Lung (tissue), 12 donors: Measurements from ENCODE around the gene NCOR1. TPM values are rescaled to one million over a fixed set of nuclear protein-coding genes. Genes with fewer than 3 reads are reported as not detected.
"Not testable (repeated sequence)": the region's sequence is repeated elsewhere in the genome, so short reads cannot be mapped to it uniquely, and the experiment has no call there.

Source experiments
- ATAC-seq: fragments of 200-7000 bp; cut with Tn5 transposase; one replicate; pipeline ENCODE4 v1.9.1; 2020; ENCODE audit warnings: moderate number of reproducible peaks; ENCODE audit not compliant: insufficient read depth, low FRiP score
- DNase-seq, 3 donors: peaks; one replicate each; pipeline ENCODE4 v3.0.0-alpha.2; 2013 to 2017
- H3K27ac ChIP-seq, 2 donors: one replicate each; pipeline ENCODE4 v1.5.1; 2013; ENCODE audit warnings: mild to moderate bottlenecking in 2 of 2, moderate library complexity in 2 of 2, control low read depth in 1 of 2, inconsistent platforms in 1 of 2, low read depth in 1 of 2, low read length in 1 of 2
- H3K27me3 ChIP-seq, 3 donors: one replicate each; pipeline ENCODE4 v1.5.1; 2013; ENCODE audit warnings: low read length in 2 of 3; ENCODE audit not compliant: control insufficient read depth in 3 of 3, insufficient read depth in 3 of 3
- H3K36me3 ChIP-seq, 4 donors: one replicate each; pipeline ENCODE4 v1.5.1; 2013; ENCODE audit warnings: low read length in 4 of 4, mild to moderate bottlenecking in 1 of 4, moderate library complexity in 1 of 4; ENCODE audit not compliant: control insufficient read depth in 4 of 4, insufficient read depth in 4 of 4
- H3K4me1 ChIP-seq, 5 donors: one replicate each; pipeline ENCODE4 v1.5.1; 2013; ENCODE audit warnings: low read length in 5 of 5, mild to moderate bottlenecking in 2 of 5, moderate library complexity in 1 of 5; ENCODE audit not compliant: control insufficient read depth in 5 of 5, insufficient read depth in 5 of 5
- H3K4me3 ChIP-seq: one replicate; pipeline ENCODE4 v1.5.1; 2013; ENCODE audit warnings: mild to moderate bottlenecking, control low read depth, moderate library complexity
- H3K9ac ChIP-seq, 2 donors: one replicate each; pipeline ENCODE4 v1.5.1; 2013; ENCODE audit warnings: low read length in 2 of 2, control low read depth in 1 of 2; ENCODE audit not compliant: insufficient read depth in 1 of 2
- H3K9me3 ChIP-seq, 4 donors: one replicate each; pipeline ENCODE4 v1.5.1; 2013; ENCODE audit warnings: low read length in 3 of 4, mild to moderate bottlenecking in 1 of 4, moderate library complexity in 1 of 4; ENCODE audit not compliant: control insufficient read depth in 4 of 4, insufficient read depth in 3 of 4
- WGBS, 2 donors: extraction: QIAGEN DNeasy Blood & Tissue Kit; methylation state at CpG; one replicate each; pipeline ENCODE4 v1.1.7; 2013; 5-methylcytosine and 5-hydroxymethylcytosine counted together
- polyA plus RNA-seq, 2 donors: library from polyadenylated mRNA; stranded (reverse); fragments of 200-250 nt; gene quantifications; one replicate each; pipeline ENCODE4 v1.2.1, GENCODE V29; 2013
- total RNA-seq, 2 donors: library from RNA; depleted of rRNA in 1 of 2; stranded (reverse); fragments of >200 nt in 1 of 2; gene quantifications; one replicate each; pipeline ENCODE4 v1.2.1, GENCODE V29; 2014 to 2021
- TF ChIP-seq, protein P1 (sequence below): IDR thresholded peaks from 2 replicates; pipeline ENCODE4 v1.5.1; 2012; ENCODE audit warnings: mild to moderate bottlenecking; ENCODE audit errors: control extremely low read depth, extremely low read depth
- donor health status: control.
- donor health status: control.
- donor health status: Bipolar disorder and iron deficiency.
- donor health status: healthy.
- donor health status: DM: yes; HTN: yes; CAD: no.

Gene NCOR1
- total and polyA plus RNA-seq, 4 donors, result 31.9 to 201 (median 80.3) TPM

DNA sequence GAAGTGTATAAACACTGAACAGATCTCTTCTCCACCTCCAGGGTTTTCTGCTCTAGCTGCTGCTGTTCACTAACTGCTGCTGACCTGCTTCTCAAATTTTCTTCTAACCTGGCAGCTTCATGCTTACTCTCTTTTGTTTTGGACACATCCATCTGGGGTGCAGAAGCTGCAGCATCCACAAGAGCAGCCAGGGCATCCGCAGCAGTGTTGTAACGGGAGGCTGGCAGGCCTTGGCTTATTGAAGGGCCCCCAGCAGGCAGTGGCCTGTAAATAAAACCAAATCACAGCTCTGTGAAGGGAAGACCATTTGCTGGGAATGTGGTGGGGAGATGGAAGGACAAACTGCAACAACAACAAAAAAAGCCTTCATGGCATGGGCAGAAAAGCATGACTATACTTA, 153.7 kb downstream of the NCOR1 start:
- H3K4me3 ChIP-seq, result no peak overlapping the region
- peaks cover 34 to 53% (median 37%) of the 10 kb centered on the region in 4 donors for H3K36me3 ChIP-seq
- H3K9me3 ChIP-seq, result no peaks in the 10 kb centered on the region
- TF ChIP-seq, protein P1, sequence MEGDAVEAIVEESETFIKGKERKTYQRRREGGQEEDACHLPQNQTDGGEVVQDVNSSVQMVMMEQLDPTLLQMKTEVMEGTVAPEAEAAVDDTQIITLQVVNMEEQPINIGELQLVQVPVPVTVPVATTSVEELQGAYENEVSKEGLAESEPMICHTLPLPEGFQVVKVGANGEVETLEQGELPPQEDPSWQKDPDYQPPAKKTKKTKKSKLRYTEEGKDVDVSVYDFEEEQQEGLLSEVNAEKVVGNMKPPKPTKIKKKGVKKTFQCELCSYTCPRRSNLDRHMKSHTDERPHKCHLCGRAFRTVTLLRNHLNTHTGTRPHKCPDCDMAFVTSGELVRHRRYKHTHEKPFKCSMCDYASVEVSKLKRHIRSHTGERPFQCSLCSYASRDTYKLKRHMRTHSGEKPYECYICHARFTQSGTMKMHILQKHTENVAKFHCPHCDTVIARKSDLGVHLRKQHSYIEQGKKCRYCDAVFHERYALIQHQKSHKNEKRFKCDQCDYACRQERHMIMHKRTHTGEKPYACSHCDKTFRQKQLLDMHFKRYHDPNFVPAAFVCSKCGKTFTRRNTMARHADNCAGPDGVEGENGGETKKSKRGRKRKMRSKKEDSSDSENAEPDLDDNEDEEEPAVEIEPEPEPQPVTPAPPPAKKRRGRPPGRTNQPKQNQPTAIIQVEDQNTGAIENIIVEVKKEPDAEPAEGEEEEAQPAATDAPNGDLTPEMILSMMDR, result no peak
- H3K27ac ChIP-seq, result no peak overlapping the region
- 91 to 97% methylated on average over 2 of the region's 2 CpGs for WGBS, 2 donors
- H3K27me3 ChIP-seq, result no peaks in the 10 kb centered on the region
- H3K9ac ChIP-seq, result no peak overlapping the region
- no peak for DNase-seq
- ATAC-seq, result no peak
- H3K4me1 ChIP-seq, result no peaks in the 10 kb centered on the region

DNA sequence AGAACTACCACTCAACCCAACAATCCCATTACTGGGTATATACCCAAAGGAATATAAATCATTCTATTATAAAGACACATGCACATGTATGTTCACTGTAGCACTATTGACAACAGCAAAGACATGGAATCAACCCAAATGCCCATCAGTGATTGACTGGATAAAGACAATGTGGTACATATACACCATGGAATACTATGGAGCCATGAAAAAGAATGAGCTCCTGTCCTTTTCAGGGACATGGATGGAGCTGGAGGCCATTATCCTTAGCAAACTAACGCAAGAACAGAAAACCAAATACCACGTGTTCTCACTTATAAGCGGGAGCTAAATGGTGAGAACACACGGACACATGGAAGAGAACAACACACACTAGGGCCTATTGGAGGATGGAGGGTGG, 160.2 kb downstream of the NCOR1 start:
- H3K36me3 ChIP-seq, result peaks cover 19 to 54% (median 29%) of the 10 kb centered on the region in 4 donors
- H3K27ac ChIP-seq, H3K9me3 ChIP-seq, H3K9ac ChIP-seq, ATAC-seq, H3K4me3 ChIP-seq, DNase-seq, H3K4me1 ChIP-seq, H3K27me3 ChIP-seq: not testable (repeated sequence)
- 73 to 91% methylated on average over 4 of the region's 4 CpGs for WGBS, 2 donors

DNA sequence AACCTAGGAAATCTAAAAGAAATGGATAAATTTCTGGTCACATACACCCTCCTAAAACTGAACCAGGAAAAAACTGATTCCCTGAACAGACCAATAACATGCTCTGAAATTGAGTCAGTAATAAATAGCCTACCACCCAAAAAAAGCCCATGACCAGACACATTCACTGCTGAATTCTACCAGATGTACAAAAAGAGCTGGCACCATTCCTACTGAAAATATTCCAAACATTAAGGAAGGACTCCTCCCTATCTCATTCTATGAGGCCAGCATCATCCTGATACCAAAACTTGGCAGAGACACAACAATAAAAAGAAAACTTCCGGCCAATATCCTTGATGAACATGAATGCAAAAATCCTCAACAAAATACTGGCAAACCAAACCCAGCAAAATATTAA, 162.8 kb downstream of the NCOR1 start:
- ATAC-seq (no peak), DNase-seq (no peak)
- no peak overlapping the region for H3K4me3 ChIP-seq
- no peaks in the 10 kb centered on the region for H3K9me3 ChIP-seq
- H3K27ac ChIP-seq, result no peak overlapping the region
- H3K4me1 ChIP-seq, result no peaks in the 10 kb centered on the region
- H3K9ac ChIP-seq, result no peak overlapping the region
- peaks cover 20 to 51% (median 34%) of the 10 kb centered on the region in 4 donors for H3K36me3 ChIP-seq
- TF ChIP-seq, protein P1, result no peak
- H3K27me3 ChIP-seq, result no peaks in the 10 kb centered on the region
- 56 to 75% methylated on average over 1 of the region's 1 CpG for whole genome bisulfite sequencing, 2 donors

DNA sequence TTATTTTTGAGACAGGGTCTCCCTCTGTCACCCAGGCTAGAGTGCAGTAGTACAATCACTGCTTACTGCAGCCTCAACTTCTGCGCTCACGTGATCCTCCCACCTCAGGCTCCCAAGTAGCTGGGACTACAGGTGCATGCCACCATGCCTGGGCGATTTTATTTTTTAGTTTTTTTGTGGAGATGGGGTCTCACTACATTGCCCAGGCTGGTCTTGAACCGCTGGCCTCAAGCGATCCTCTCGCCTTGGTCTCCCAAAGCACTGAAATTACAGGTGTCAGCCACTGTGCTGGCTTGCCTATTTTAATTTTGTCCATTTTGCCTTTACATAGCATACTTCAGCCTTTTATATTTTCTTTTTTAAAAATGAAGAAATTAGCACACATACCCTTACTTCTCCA, 164.5 kb downstream of the NCOR1 start:
- no peaks in the 10 kb centered on the region for H3K27me3 ChIP-seq
- TF ChIP-seq, protein P1, result no peak

More for the DNA sequence above, 164.5 kb downstream of the NCOR1 start:
- ATAC-seq (no peak), DNase-seq (no peak)
- Histone ChIP-seq H3K27ac (no peak overlapping the region), H3K36me3 (peaks cover 17 to 54% (median 35%) of the 10 kb centered on the region in 4 donors), H3K9ac (no peak overlapping the region), H3K4me3 (no peak overlapping the region), H3K4me1 (no peaks in the 10 kb centered on the region), H3K9me3 (no peaks in the 10 kb centered on the region)
- 96 to 98% methylated on average over 6 of the region's 6 CpGs for WGBS, 2 donors
